ENCODE results near the gene SELPLG.

DNA sequence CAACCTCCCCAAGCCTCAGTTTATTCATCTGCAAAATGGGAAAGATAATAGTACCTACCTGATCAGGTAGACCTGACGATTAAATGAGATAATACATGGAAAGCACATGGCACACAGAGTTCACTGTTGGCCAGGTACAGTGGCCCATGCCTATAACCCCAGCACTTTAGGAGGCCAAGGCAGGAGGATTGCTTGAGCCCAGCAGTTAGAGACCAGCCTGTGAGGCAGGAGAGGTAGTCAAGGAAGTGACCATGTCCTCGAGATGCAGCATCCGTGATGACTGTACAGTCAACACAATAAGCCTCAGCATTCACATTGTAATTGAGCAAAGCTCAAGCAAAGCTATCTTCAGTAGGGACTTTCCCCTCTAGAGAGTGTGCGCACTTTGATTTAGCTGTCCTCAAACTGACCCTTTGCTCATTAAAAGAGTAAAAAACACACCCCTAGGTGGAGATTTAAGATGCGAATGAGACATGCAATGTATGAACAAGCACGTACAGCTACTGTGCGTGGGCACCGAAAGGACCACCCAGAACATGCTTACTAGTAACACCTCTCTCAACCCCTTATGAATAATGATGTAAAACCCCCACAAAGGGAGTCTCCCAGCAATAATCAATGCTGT is 61.4 kb downstream of the SELPLG start:
- no peak for TF ChIP-seq POLR2AphosphoS5 (IDR thresholded peaks at IDR 0.05; ENCODE audit: low read depth, low read length)
- TF ChIP-seq POLR2A (IDR thresholded peaks at IDR 0.05; ENCODE audit: low read depth, low read length): 0 out of 2 replicates have a peak, but pooled peaks have one; percentile 31
- TF ChIP-seq TAF1 (IDR thresholded peaks at IDR 0.05; ENCODE audit: low read depth, low read length): 0 out of 2 replicates have a peak, but pooled peaks have one; percentile 15
- peak; percentile 77; the same call in 1 of the 2 replicates for TF ChIP-seq POU2F2 (IDR thresholded peaks at IDR 0.05; ENCODE audit: low read depth, low read length)

All from GM12891 (cell line).